Common myeloid progenitor, CD34-positive (primary cell): Measurements from ENCODE around the gene DNTT.

ENCODE experiments used
- CTCF ChIA-PET: fragments of 350-600 bp; sonication (Branson Sonifier 250); formaldehyde crosslinking; loops from one replicate; lab custom pipeline; 2021; ENCODE audit warnings: antibody characterized with exemption; lab: Charles Lee
- POLR2A ChIA-PET: fragments of 350-600 bp; sonication (Branson Sonifier 250); formaldehyde crosslinking; loops from one replicate; lab custom pipeline; 2021; ENCODE audit warnings: antibody characterized with exemption; lab: Charles Lee
- DNase-seq, 3 donors: peaks; one replicate each; pipeline versions ENCODE4 v3.0.0 to v3.0.0-alpha.2; 2013
- H3K27ac ChIP-seq, 2 experiments: 1 replicate in 1 of 2; 2 replicates in 1 of 2; pipeline ENCODE4 v1.7.0; 2013; ENCODE audit warnings: inconsistent platforms in 2 of 2, low read length in 2 of 2, mild to moderate bottlenecking in 2 of 2, low read depth in 1 of 2, moderate library complexity in 1 of 2; ENCODE audit not compliant: severe bottlenecking in 2 of 2, insufficient read depth in 1 of 2, poor library complexity in 1 of 2
- H3K27me3 ChIP-seq, 5 experiments: replicated peaks in 2 of 5; 1 replicate in 3 of 5; 2 replicates in 2 of 5; pipeline versions ENCODE4 v1.6.1 to v1.7.0; 2013; ENCODE audit warnings: low read length in 4 of 5, mild to moderate bottlenecking in 2 of 5, moderate library complexity in 2 of 5, inconsistent platforms in 1 of 5; ENCODE audit not compliant: insufficient read depth in 5 of 5, control insufficient read depth in 4 of 5
- H3K36me3 ChIP-seq, 4 experiments: 1 replicate in 2 of 4; 2 replicates in 2 of 4; pipeline versions ENCODE4 v1.6.1 to v1.7.0; 2013; ENCODE audit warnings: low read length in 3 of 4, control low read depth in 1 of 4, mild to moderate bottlenecking in 1 of 4; ENCODE audit not compliant: control insufficient read depth in 4 of 4, insufficient read depth in 4 of 4
- H3K4me1 ChIP-seq, 4 experiments: 1 replicate in 3 of 4; 2 replicates in 1 of 4; pipeline versions ENCODE4 v1.6.1 to v1.7.1; 2013; ENCODE audit warnings: low read length in 3 of 4, mild to moderate bottlenecking in 3 of 4, control low read depth in 1 of 4, inconsistent platforms in 1 of 4, moderate library complexity in 1 of 4; ENCODE audit not compliant: control insufficient read depth in 4 of 4, insufficient read depth in 4 of 4; ENCODE audit errors: control extremely low read depth in 1 of 4
- H3K4me3 ChIP-seq, 7 experiments: 1 replicate in 4 of 7; 2 replicates in 3 of 7; pipeline versions ENCODE4 v1.5.1 to v1.7.0; 2013; ENCODE audit warnings: mild to moderate bottlenecking in 7 of 7, low read length in 6 of 7, moderate library complexity in 6 of 7, inconsistent platforms in 2 of 7, low read depth in 2 of 7, control low read depth in 1 of 7; ENCODE audit not compliant: insufficient read depth in 4 of 7, control insufficient read depth in 1 of 7; ENCODE audit errors: extremely low read depth in 1 of 7
- H3K9me3 ChIP-seq, 5 experiments: 1 replicate in 4 of 5; 2 replicates in 1 of 5; pipeline versions ENCODE4 v1.6.1 to v1.7.1; 2013; ENCODE audit warnings: low read length in 4 of 5, mild to moderate bottlenecking in 2 of 5, inconsistent platforms in 1 of 5, low read depth in 1 of 5, moderate library complexity in 1 of 5; ENCODE audit not compliant: control insufficient read depth in 4 of 5, insufficient read depth in 2 of 5; ENCODE audit errors: control extremely low read depth in 1 of 5
- WGBS: methylation state at CpG from one replicate; pipeline ENCODE4 v1.1.5; 2013; ENCODE audit not compliant: insufficient coverage; 5-methylcytosine and 5-hydroxymethylcytosine counted together

The DNTT gene

DNA sequence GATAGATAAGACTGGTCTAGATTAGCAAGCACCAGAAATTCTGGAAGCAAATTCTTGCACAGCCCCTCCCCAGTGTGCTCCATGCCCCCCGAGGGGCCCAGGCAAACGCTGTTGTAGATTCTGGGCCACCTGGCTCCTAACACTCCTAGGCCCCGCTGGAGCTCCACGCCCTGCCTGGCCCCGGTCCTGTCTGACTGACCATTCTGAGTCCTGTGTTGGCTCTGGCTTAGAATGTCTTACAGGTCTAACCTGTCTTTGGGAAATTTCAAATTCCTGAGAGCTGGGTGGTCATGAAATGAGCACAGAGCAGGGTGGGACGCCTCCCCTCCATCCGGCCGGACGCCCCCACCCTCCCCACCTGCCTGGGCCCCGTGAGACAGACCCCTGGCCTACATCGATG, 67.1 kb downstream of the DNTT start:
- no peaks in the 10 kb centered on the region for H3K9me3 ChIP-seq
- H3K4me3 ChIP-seq, result no peak overlapping the region
- 97% methylated on average over 9 of the region's 11 CpGs for WGBS
- POLR2A ChIA-PET, result no interaction called here
- peaks cover 0 to 5% (median 0%) of the 10 kb centered on the region in 5 experiments for H3K27me3 ChIP-seq
- H3K36me3 ChIP-seq, result no peaks in the 10 kb centered on the region
- CTCF ChIA-PET, result interaction anchor here (0.8 to 4.5 kb wide), 11 partner anchors 10 to 142 kb away, joined by 3 to 19 read pairs (median 4); no protein-coding TSS in a partner anchor
- H3K27ac ChIP-seq, result no peak overlapping the region
- H3K4me1 ChIP-seq, result peaks cover 0 to 10% (median 5%) of the 10 kb centered on the region in 4 experiments
- DNase-seq, result no peak

DNA sequence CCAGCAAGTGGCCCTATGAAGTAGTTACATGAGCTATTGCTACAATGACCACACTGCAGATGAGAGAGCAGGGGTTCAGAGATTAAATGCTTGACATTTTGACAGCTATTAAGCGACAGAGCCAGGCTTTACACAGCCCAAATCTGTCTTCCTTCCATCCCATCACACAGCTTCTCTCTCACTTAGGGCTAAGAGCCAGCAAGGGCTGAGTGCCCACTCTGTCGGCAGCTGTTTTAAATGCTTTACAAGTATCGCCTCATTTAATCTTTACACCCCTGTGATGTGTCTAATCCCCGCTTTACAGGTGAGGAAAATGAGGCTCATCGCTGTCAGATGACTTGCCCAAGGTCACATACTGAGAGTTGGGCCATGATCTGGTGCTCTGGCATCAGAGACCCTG, 69.8 kb downstream of the DNTT start:
- POLR2A ChIA-PET, result no interaction called here
- Histone ChIP-seq H3K27me3 (peaks cover 0 to 5% (median 0%) of the 10 kb centered on the region in 5 experiments), H3K36me3 (no peaks in the 10 kb centered on the region), H3K27ac (no peak overlapping the region), H3K4me3 (no peak overlapping the region), H3K9me3 (no peaks in the 10 kb centered on the region), H3K4me1 (peaks cover 0 to 10% (median 5%) of the 10 kb centered on the region in 4 experiments)
- CTCF ChIA-PET, result interaction anchor here (0.7 to 5.6 kb wide), 12 partner anchors 8 to 836 kb away, joined by 3 to 29 read pairs (median 4); partner anchors contain the start of gene TLL2
- no peak for DNase-seq
- 100% methylated on average over 4 of the region's 5 CpGs for WGBS

- CTCF ChIA-PET, result interaction anchor here (0.7 to 5.6 kb wide), 18 partner anchors 9 to 835 kb away, joined by 3 to 29 read pairs (median 4); partner anchors contain the start of gene TLL2
- no peaks in the 10 kb centered on the region for H3K9me3 ChIP-seq
- DNase-seq, result peak; percentile 17 to 31 (median 23)
- H3K4me3 ChIP-seq, result peak overlapping the region in 6 of 7 experiments; percentile 17 to 86 (median 74)
- H3K36me3 ChIP-seq, result no peaks in the 10 kb centered on the region
- POLR2A ChIA-PET, result no interaction called here
- WGBS, result 10% methylated on average over 9 of the region's 9 CpGs
- H3K4me1 ChIP-seq, result peaks cover 0 to 10% (median 5%) of the 10 kb centered on the region in 4 experiments
- no peak overlapping the region for H3K27ac ChIP-seq
- peaks cover 0 to 5% (median 0%) of the 10 kb centered on the region in 5 experiments for H3K27me3 ChIP-seq
These were observed 70.4 kb downstream of the DNTT start for GRCh38 chr10:96374639-96374984.

- ChIA-PET CTCF (interaction anchor here (0.7 to 5.6 kb wide), 18 partner anchors 9 to 835 kb away, joined by 3 to 29 read pairs (median 4); partner anchors contain the start of gene TLL2), POLR2A (no interaction called here)
- no peaks in the 10 kb centered on the region for H3K9me3 ChIP-seq
- peaks cover 0 to 5% (median 0%) of the 10 kb centered on the region in 5 experiments for H3K27me3 ChIP-seq
- 7% methylated on average over 33 of the region's 36 CpGs for WGBS
- H3K4me3 ChIP-seq, result peak overlapping the region; percentile 17 to 86 (median 72)
- no peaks in the 10 kb centered on the region for H3K36me3 ChIP-seq
- H3K27ac ChIP-seq, result no peak overlapping the region
- DNase-seq, result peak; percentile 68 to 77 (median 70)
- peaks cover 0 to 10% (median 5%) of the 10 kb centered on the region in 4 experiments for H3K4me1 ChIP-seq
These were observed 71.0 kb downstream of the DNTT start for GRCh38 chr10:96374985-96375830.

DNA sequence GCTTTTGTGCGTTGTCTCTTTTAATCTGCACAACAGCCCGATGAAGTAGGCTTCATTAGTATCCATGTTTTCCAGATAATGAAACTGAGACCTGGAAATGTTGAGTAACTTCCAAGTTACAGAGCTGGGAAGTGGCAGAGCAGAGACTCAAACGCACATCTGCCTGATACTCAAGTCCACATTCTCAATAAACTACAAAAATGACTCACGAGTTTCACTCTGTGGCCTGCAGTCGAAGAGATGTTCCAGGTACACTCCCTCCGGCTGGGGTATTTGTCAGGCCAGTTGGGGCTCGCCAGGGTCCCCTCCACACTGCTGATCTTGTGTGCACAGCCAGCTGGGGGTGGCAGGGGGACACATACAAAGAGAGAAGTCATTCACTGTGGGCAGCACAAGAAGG, 72.2 kb downstream of the DNTT start:
- no peak for DNase-seq
- H3K27ac ChIP-seq, result no peak overlapping the region
- no peaks in the 10 kb centered on the region for H3K9me3 ChIP-seq
- 93% methylated on average over 5 of the region's 7 CpGs for WGBS
- H3K36me3 ChIP-seq, result no peaks in the 10 kb centered on the region
- POLR2A ChIA-PET, result no interaction called here
- H3K4me3 ChIP-seq, result no peak overlapping the region
- CTCF ChIA-PET, result interaction anchor here (1.0 to 5.6 kb wide), 7 partner anchors 8 to 180 kb away, joined by 3 to 29 read pairs (median 6); no protein-coding TSS in a partner anchor
- peaks cover 0 to 10% (median 5%) of the 10 kb centered on the region in 4 experiments for H3K4me1 ChIP-seq
- peaks cover 0 to 5% (median 0%) of the 10 kb centered on the region in 5 experiments for H3K27me3 ChIP-seq

DNA sequence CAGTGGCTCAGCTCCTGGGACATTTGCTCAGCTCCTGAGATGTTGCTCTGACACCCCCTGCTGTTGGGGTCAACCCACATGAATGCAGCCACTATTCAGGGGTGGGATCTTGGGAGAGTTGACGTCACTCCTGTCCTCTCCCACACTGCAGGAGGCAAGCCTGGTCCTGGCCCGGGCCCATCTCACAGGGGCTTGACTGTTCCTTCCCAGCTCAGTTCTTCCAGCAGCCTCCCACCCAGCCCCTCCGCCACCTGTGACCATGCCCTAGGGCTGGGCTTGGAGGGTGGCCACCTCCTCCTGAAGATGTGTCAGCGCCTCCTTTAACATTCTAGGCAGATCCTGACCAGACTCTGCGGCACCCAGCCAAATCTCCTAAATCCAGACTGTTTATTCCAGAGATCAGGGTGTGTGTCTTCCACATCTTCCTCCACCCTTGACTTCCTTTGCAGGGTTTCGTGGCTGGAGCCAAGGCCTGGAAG, 73.6 kb downstream of the DNTT start:
- Histone ChIP-seq H3K27me3 (peaks cover 0 to 2% (median 0%) of the 10 kb centered on the region in 5 experiments), H3K4me1 (peaks cover 0 to 10% (median 5%) of the 10 kb centered on the region in 4 experiments), H3K9me3 (no peaks in the 10 kb centered on the region), H3K4me3 (no peak overlapping the region), H3K36me3 (no peaks in the 10 kb centered on the region), H3K27ac (no peak overlapping the region)
- POLR2A ChIA-PET, result no interaction called here
- CTCF ChIA-PET, result interaction anchor here (1.0 to 5.6 kb wide), 7 partner anchors 9 to 179 kb away, joined by 3 to 29 read pairs (median 4); no protein-coding TSS in a partner anchor
- no peak for DNase-seq
- WGBS, result 93% methylated on average over 6 of the region's 6 CpGs
